ENCODE measurements around the gene SPAG6. TPM values are rescaled to one million over a fixed set of nuclear protein-coding genes. Genes with fewer than 3 reads are reported as not detected.

The SPAG6 gene
- total RNA-seq, 1 donor from 2014 or later: 0.46 TPM

- Mint-ChIP-seq H3K9me3 (ENCODE audit: unreplicated experiment) (no peaks in the 10 kb centered on the region), H3K4me3 (ENCODE audit: unreplicated experiment) (no peak overlapping the region), H3K4me1 (ENCODE audit: unreplicated experiment) (no peaks in the 10 kb centered on the region), H3K27me3 (ENCODE audit: unreplicated experiment) (no peaks in the 10 kb centered on the region), H3K36me3 (ENCODE audit: low read depth, unreplicated experiment) (no peaks in the 10 kb centered on the region), H3K27ac (ENCODE audit: unreplicated experiment) (no peak overlapping the region)
- no peak for TF ChIP-seq CTCF (IDR thresholded peaks at IDR 0.05; ENCODE audit: unreplicated experiment)
- DNase-seq (ENCODE audit: low spot score): no peak
These were observed 21.5 kb downstream of the SPAG6 start for GRCh38 chr10:22366771-22367170.

GRCh38 chr10:22367471-22367870 is 22.2 kb downstream of the SPAG6 start:
- Mint-ChIP-seq H3K27ac (ENCODE audit: unreplicated experiment) (no peak overlapping the region), H3K9me3 (ENCODE audit: unreplicated experiment) (no peaks in the 10 kb centered on the region), H3K36me3 (ENCODE audit: low read depth, unreplicated experiment) (no peaks in the 10 kb centered on the region), H3K4me1 (ENCODE audit: unreplicated experiment) (no peaks in the 10 kb centered on the region), H3K27me3 (ENCODE audit: unreplicated experiment) (no peaks in the 10 kb centered on the region), H3K4me3 (ENCODE audit: unreplicated experiment) (no peak overlapping the region)
- no peak for TF ChIP-seq CTCF (IDR thresholded peaks at IDR 0.05; ENCODE audit: unreplicated experiment)
- DNase-seq (ENCODE audit: low spot score): no peak

- H3K4me1 Mint-ChIP-seq (ENCODE audit: unreplicated experiment): no peaks in the 10 kb centered on the region
- H3K36me3 Mint-ChIP-seq (ENCODE audit: low read depth, unreplicated experiment): no peaks in the 10 kb centered on the region
- H3K27me3 Mint-ChIP-seq (ENCODE audit: unreplicated experiment): no peaks in the 10 kb centered on the region
- no peak for TF ChIP-seq CTCF (IDR thresholded peaks at IDR 0.05; ENCODE audit: unreplicated experiment)
- no peak overlapping the region for H3K27ac Mint-ChIP-seq (ENCODE audit: unreplicated experiment)
- no peak overlapping the region for H3K4me3 Mint-ChIP-seq (ENCODE audit: unreplicated experiment)
- H3K9me3 Mint-ChIP-seq (ENCODE audit: unreplicated experiment): no peaks in the 10 kb centered on the region
- DNase-seq (ENCODE audit: low spot score): no peak
These were observed 23.1 kb downstream of the SPAG6 start for GRCh38 chr10:22368402-22368801.

- no peak for DNase-seq (ENCODE audit: low spot score)
- Mint-ChIP-seq H3K4me1 (ENCODE audit: unreplicated experiment) (no peaks in the 10 kb centered on the region), H3K27me3 (ENCODE audit: unreplicated experiment) (no peaks in the 10 kb centered on the region), H3K36me3 (ENCODE audit: low read depth, unreplicated experiment) (no peaks in the 10 kb centered on the region), H3K4me3 (ENCODE audit: unreplicated experiment) (no peak overlapping the region), H3K27ac (ENCODE audit: unreplicated experiment) (no peak overlapping the region), H3K9me3 (ENCODE audit: unreplicated experiment) (no peaks in the 10 kb centered on the region)
- no peak for TF ChIP-seq CTCF (IDR thresholded peaks at IDR 0.05; ENCODE audit: unreplicated experiment)
These were observed 23.7 kb downstream of the SPAG6 start for GRCh38 chr10:22368981-22369380.

GRCh38 chr10:22369434-22370072 is 24.3 kb downstream of the SPAG6 start:
- H3K36me3 Mint-ChIP-seq (ENCODE audit: low read depth, unreplicated experiment): no peaks in the 10 kb centered on the region
- TF ChIP-seq CTCF (IDR thresholded peaks at IDR 0.05; ENCODE audit: unreplicated experiment): no peak
- H3K9me3 Mint-ChIP-seq (ENCODE audit: unreplicated experiment): no peaks in the 10 kb centered on the region
- no peaks in the 10 kb centered on the region for H3K27me3 Mint-ChIP-seq (ENCODE audit: unreplicated experiment)
- no peak overlapping the region for H3K27ac Mint-ChIP-seq (ENCODE audit: unreplicated experiment)
- no peak for DNase-seq (ENCODE audit: low spot score)
- no peak overlapping the region for H3K4me3 Mint-ChIP-seq (ENCODE audit: unreplicated experiment)
- H3K4me1 Mint-ChIP-seq (ENCODE audit: unreplicated experiment): no peaks in the 10 kb centered on the region

All from endothelial cell (in vitro differentiated cells).